ENCODE results near the gene ST6GAL2.

GRCh38 chr2:106858810-106859209 lies 27.2 kb downstream of the ST6GAL2 start:
- TF ChIP-seq ZFP37 (tag by site-specific recombination; IDR thresholded peaks at IDR 0.05): no peak
- no peak for TF ChIP-seq CTCF (tag by site-specific recombination; IDR thresholded peaks at IDR 0.05)
- TF ChIP-seq ZNF274 (IDR thresholded peaks at IDR 0.05; ENCODE audit: low read length): no peak
- TF ChIP-seq ZNF274 (tag by site-specific recombination; IDR thresholded peaks at IDR 0.05; ENCODE audit: borderline replicate concordance): no peak
- TF ChIP-seq ZNF302 (tag by site-specific recombination; IDR thresholded peaks at IDR 0.05; ENCODE audit: low read depth): no peak
- TF ChIP-seq ZNF133 (tag by site-specific recombination; IDR thresholded peaks at IDR 0.05): peak; percentile 73
- no peak for TF ChIP-seq ZNF558 (tag by site-specific recombination; IDR thresholded peaks at IDR 0.05)
- TF ChIP-seq ZNF398 (tag by site-specific recombination; IDR thresholded peaks at IDR 0.05): no peak
- TF ChIP-seq ZNF23 (tag by site-specific recombination; IDR thresholded peaks at IDR 0.05; ENCODE audit: borderline replicate concordance): no peak
- no peak for TF ChIP-seq ZFHX2 (tag by site-specific recombination; conservative IDR thresholded peaks at IDR 0.05)
- no peak for TF ChIP-seq ZNF629 (tag by site-specific recombination; IDR thresholded peaks at IDR 0.05)
- TF ChIP-seq ZBTB20 (tag by site-specific recombination; IDR thresholded peaks at IDR 0.05): no peak
